GM12878 (cell line): ENCODE results near the gene SLC22A31. TPM values are rescaled to one million over a fixed set of nuclear protein-coding genes. Genes with fewer than 3 reads are reported as not detected.

Experiments
- ATAC-seq: fragments of 200-7000 bp; cut with Tn5 transposase; 3 replicates; pipeline ENCODE4 v1.9.1; 2020; ENCODE audit warnings: mild to moderate bottlenecking, moderate library complexity
- BruUV-seq: library from RNA; stranded (reverse); fragments of 400-500 nt; replicated peaks from 2 replicates; lab custom pipeline; 2021; lab: Mats Ljungman, UMichigan
- CTCF ChIA-PET: fragments of 300-600 bp; sonication (Branson Sonifier 250); formaldehyde crosslinking; extraction: SDS; loops from one replicate; lab custom pipeline; 2021; ENCODE audit warnings: inconsistent platforms; lab: Yijun Ruan, JAX
- POLR2A ChIA-PET: fragments of 350-600 bp; formaldehyde crosslinking; extraction: SDS; loops from one replicate; lab custom pipeline; 2021; ENCODE audit warnings: inconsistent platforms; lab: Charles Lee
- RAD21 ChIA-PET: fragments of 300-600 bp; sonication (Branson Sonifier 250); formaldehyde crosslinking; loops from one replicate; lab custom pipeline; 2023; ENCODE audit warnings: antibody characterized with exemption; ENCODE audit not compliant: unreplicated experiment; lab: Charles Lee
- SMC1A ChIA-PET: fragments of 300-600 bp; sonication (Branson Sonifier 250); formaldehyde crosslinking; loops from one replicate; lab custom pipeline; 2023; ENCODE audit not compliant: unreplicated experiment, uncharacterized antibody; lab: Charles Lee
- DNase-seq: peaks from one replicate; pipeline ENCODE4 v3.0.0-alpha.2; 2011; ENCODE audit warnings: low read depth, low spot score
- FAIRE-seq: peaks from 3 replicates; lab custom pipeline; 2011; peaks lifted over from hg19 to GRCh38; lab: Jason Lieb, UNC
- H2AFZ ChIP-seq: 2 replicates; pipeline ENCODE4 v1.6.0; 2011; ENCODE audit warnings: low read depth, low read length, control low read depth; ENCODE audit not compliant: control insufficient read depth
- H3K27ac ChIP-seq: 2 replicates; pipeline ENCODE4 v1.5.1; 2011; ENCODE audit warnings: control low read depth; ENCODE audit not compliant: control insufficient read depth, insufficient read depth
- H3K27me3 ChIP-seq, 2 experiments: replicated peaks in 1 of 2; 2 replicates each; pipeline versions ENCODE4 v1.6.0 to v1.6.1; 2011; ENCODE audit warnings: low read length in 1 of 2; ENCODE audit not compliant: control insufficient read depth in 2 of 2, insufficient read depth in 2 of 2
- H3K36me3 ChIP-seq, 2 experiments: 2 replicates each; pipeline ENCODE4 v1.5.1; 2011; ENCODE audit warnings: low read length in 1 of 2; ENCODE audit not compliant: control insufficient read depth in 2 of 2, insufficient read depth in 2 of 2
- H3K4me1 ChIP-seq: 2 replicates; pipeline ENCODE4 v1.6.1; 2011; ENCODE audit warnings: mild to moderate bottlenecking, low read length, moderate library complexity, mixed read lengths; ENCODE audit not compliant: control insufficient read depth, insufficient read depth
- H3K4me2 ChIP-seq: 2 replicates; pipeline ENCODE4 v1.6.0; 2011; ENCODE audit warnings: control low read depth; ENCODE audit not compliant: control insufficient read depth, insufficient read depth
- H3K4me3 ChIP-seq: fragments of 200-600 bp; sonication (generic); 2 replicates; pipeline ENCODE4 v1.5.1; 2016
- H3K79me2 ChIP-seq: 2 replicates; pipeline ENCODE4 v1.6.0; 2011; ENCODE audit warnings: low read length; ENCODE audit not compliant: control insufficient read depth, insufficient read depth
- H3K9ac ChIP-seq: 2 replicates; pipeline ENCODE4 v1.8.0; 2011; ENCODE audit warnings: low read length, control low read depth, mixed read lengths; ENCODE audit not compliant: control insufficient read depth, insufficient read depth
- H3K9me3 ChIP-seq: replicated peaks from 3 replicates; pipeline ENCODE4 v1.5.1; 2011; ENCODE audit warnings: mild to moderate bottlenecking, low read length; ENCODE audit not compliant: control insufficient read depth, insufficient read depth
- H4K20me1 ChIP-seq: 2 replicates; pipeline ENCODE4 v1.6.0; 2011; ENCODE audit not compliant: control insufficient read depth, insufficient read depth
- MYC ChIP-seq: IDR thresholded peaks from 2 replicates; pipeline ENCODE4 v1.6.1; 2011; ENCODE audit warnings: mild to moderate bottlenecking, low read length, moderate library complexity, inconsistent platforms; ENCODE audit not compliant: insufficient read depth, insufficient replicate concordance, insufficient read length, severe bottlenecking
- NBN ChIP-seq: fragments of 450-650 bp; IDR thresholded peaks from 2 replicates; pipeline ENCODE4 v1.6.1; 2016
- NFYA ChIP-seq: IDR thresholded peaks from 2 replicates; pipeline ENCODE4 v1.6.1; 2011; ENCODE audit warnings: low read depth, mild to moderate bottlenecking, low read length, improper control_type of control experiment, borderline replicate concordance
- PML ChIP-seq: IDR thresholded peaks from 2 replicates; pipeline ENCODE4 v1.6.1; 2012; ENCODE audit warnings: low read length, inconsistent platforms
- SMC3 ChIP-seq: IDR thresholded peaks from 2 replicates; pipeline ENCODE4 v1.6.1; 2011; ENCODE audit warnings: low read length, improper control_type of control experiment, borderline replicate concordance
- SUZ12 ChIP-seq: fragments of 200-600 bp; sonication (generic); IDR thresholded peaks from one replicate; pipeline ENCODE4 v1.6.1; 2018; ENCODE audit warnings: antibody characterized with exemption, mild to moderate bottlenecking; ENCODE audit not compliant: unreplicated experiment
- TAF1 ChIP-seq: IDR thresholded peaks from 2 replicates; pipeline ENCODE4 v1.6.1; 2011; ENCODE audit warnings: mild to moderate bottlenecking, low read depth, low read length, borderline replicate concordance
- WGBS: methylation state at CpG from one replicate; pipeline ENCODE4 v1.1.6; 2016; ENCODE audit warnings: low lambda C conversion rate; ENCODE audit not compliant: insufficient replicate concordance, insufficient coverage; ENCODE audit errors: missing lambda C conversion rate; 5-methylcytosine and 5-hydroxymethylcytosine counted together
- in situ Hi-C: fragments of 300-500 bp; cut with MboI; formaldehyde crosslinking; loops from 9 replicates; pipeline ENCODE4 v1.14.3; 2018; ENCODE audit warnings: mixed read lengths
- intact Hi-C: fragments of 100-400 bp; cut with micrococcal nuclease; formaldehyde crosslinking; loops from one replicate; pipeline ENCODE4 v1.14.2; 2022; ENCODE audit not compliant: unreplicated experiment
- polyA plus RNA-seq, 11 experiments: library from polyadenylated mRNA; depleted of rRNA in 4 of 11; unstranded in 6 of 11; stranded (reverse) in 5 of 11; fragments of >200 nt; fragmentation: Nextera tagmentation in 4 of 11; fragmentation: Illumina TruSeq in 1 of 11; extraction: Ambion mirVana in 4 of 11; extraction: Trizol in 1 of 11; gene quantifications; 1 replicate in 1 of 11; 2 replicates in 10 of 11; pipeline versions ENCODE4 v1.2.1 to v1.2.3, GENCODE V29; 2011 to 2016; ENCODE audit warnings: inconsistent platforms in 2 of 11, missing spikeins in 2 of 11, low read depth in 1 of 11
- total RNA-seq, 4 experiments: library from RNA; depleted of rRNA in 3 of 4; stranded (reverse); fragments of >200 nt in 3 of 4; fragmentation: Illumina TruSeq in 1 of 4; extraction: Trizol in 1 of 4; gene quantifications; 2 replicates each; pipeline versions ENCODE4 v1.2.1 to v1.2.3, GENCODE V29; 2013 to 2021
- TF ChIP-seq, protein P1 (sequence below): fragments of 150-350 bp; IDR thresholded peaks from 2 replicates; pipeline ENCODE4 v1.6.1; 2014; ENCODE audit warnings: mild to moderate bottlenecking, low read depth, low read length
- TF ChIP-seq, protein P2 (sequence below): fragments of 450-650 bp; IDR thresholded peaks from 2 replicates; pipeline ENCODE4 v1.6.1; 2017; ENCODE audit warnings: mild to moderate bottlenecking, moderate library complexity

The SLC22A31 gene
- total and polyA plus RNA-seq, 10 of the 15 experiments (the other 5 are each of a cell fraction or from before 2014, with no cell fraction given) = 0.13 to 0.24 (median 0.23) TPM; not detected in 7

DNA sequence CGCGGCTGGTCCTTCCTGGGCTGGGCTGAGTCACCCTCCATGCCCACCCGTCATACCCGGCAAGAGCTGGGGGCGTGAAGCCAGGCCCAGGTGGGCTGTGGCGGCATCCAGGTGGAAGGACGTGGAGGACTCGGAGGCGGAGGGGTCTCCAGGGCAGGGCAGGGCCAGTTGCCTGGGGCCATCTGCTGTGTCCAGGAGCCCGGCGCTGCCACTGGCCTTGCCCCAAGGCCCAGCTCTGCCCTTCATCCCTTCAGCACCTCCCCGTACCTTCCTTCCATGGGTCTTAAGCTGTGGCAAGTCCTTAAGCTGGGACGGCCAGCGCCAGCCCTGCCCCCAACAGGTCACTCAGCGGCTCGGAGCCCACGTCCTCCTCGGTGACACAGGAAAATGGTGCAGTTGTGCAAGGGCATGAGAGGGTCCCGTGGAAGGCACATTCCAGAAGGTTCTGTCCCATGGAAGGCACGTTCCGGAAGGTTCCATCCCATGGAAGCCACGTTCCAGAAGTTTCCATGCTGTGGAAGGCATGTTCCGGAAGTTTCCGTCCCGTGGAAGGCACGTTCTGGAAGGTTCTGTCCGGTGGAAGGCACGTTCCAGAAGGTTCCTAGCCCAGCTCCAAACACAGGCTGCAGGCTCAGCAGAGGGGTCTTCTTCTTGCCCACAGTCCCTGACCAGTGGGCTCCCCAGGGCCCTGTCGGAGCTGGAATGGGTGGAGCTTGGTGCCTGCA is 39.2 kb downstream of the SLC22A31 start:
- 76% methylated on average over 29 of the region's 29 CpGs for WGBS
- POLR2A ChIA-PET = no interaction called here
- Histone ChIP-seq H2AFZ (no peak overlapping the region), H3K9ac (no peak overlapping the region), H3K9me3 (no peaks in the 10 kb centered on the region; the same call in 2 of the 3 replicates), H3K27ac (no peak overlapping the region), H3K36me3 (no peaks in the 10 kb centered on the region), H4K20me1 (no peaks in the 10 kb centered on the region), H3K4me2 (no peak overlapping the region), H3K27me3 (no peaks in the 10 kb centered on the region), H3K79me2 (no peaks in the 10 kb centered on the region), H3K4me3 (no peak overlapping the region), H3K4me1 (no peaks in the 10 kb centered on the region)
- DNase-seq (no peak), FAIRE-seq (no peak), ATAC-seq (no peak)
- in situ Hi-C loops (no loop called here), intact Hi-C loops (no loop called here)
- TF ChIP-seq NBN (no peak), TAF1 (no peak), PML (no peak), SMC3 (no peak), NFYA (no peak), SUZ12 (no peak), MYC (no peak)
- TF ChIP-seq, protein P1, sequence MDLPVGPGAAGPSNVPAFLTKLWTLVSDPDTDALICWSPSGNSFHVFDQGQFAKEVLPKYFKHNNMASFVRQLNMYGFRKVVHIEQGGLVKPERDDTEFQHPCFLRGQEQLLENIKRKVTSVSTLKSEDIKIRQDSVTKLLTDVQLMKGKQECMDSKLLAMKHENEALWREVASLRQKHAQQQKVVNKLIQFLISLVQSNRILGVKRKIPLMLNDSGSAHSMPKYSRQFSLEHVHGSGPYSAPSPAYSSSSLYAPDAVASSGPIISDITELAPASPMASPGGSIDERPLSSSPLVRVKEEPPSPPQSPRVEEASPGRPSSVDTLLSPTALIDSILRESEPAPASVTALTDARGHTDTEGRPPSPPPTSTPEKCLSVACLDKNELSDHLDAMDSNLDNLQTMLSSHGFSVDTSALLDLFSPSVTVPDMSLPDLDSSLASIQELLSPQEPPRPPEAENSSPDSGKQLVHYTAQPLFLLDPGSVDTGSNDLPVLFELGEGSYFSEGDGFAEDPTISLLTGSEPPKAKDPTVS = peak; percentile 99
- TF ChIP-seq, protein P2, sequence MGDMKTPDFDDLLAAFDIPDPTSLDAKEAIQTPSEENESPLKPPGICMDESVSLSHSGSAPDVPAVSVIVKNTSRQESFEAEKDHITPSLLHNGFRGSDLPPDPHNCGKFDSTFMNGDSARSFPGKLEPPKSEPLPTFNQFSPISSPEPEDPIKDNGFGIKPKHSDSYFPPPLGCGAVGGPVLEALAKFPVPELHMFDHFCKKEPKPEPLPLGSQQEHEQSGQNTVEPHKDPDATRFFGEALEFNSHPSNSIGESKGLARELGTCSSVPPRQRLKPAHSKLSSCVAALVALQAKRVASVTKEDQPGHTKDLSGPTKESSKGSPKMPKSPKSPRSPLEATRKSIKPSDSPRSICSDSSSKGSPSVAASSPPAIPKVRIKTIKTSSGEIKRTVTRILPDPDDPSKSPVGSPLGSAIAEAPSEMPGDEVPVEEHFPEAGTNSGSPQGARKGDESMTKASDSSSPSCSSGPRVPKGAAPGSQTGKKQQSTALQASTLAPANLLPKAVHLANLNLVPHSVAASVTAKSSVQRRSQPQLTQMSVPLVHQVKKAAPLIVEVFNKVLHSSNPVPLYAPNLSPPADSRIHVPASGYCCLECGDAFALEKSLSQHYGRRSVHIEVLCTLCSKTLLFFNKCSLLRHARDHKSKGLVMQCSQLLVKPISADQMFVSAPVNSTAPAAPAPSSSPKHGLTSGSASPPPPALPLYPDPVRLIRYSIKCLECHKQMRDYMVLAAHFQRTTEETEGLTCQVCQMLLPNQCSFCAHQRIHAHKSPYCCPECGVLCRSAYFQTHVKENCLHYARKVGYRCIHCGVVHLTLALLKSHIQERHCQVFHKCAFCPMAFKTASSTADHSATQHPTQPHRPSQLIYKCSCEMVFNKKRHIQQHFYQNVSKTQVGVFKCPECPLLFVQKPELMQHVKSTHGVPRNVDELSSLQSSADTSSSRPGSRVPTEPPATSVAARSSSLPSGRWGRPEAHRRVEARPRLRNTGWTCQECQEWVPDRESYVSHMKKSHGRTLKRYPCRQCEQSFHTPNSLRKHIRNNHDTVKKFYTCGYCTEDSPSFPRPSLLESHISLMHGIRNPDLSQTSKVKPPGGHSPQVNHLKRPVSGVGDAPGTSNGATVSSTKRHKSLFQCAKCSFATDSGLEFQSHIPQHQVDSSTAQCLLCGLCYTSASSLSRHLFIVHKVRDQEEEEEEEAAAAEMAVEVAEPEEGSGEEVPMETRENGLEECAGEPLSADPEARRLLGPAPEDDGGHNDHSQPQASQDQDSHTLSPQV = no peak
- RAD21 ChIA-PET = no interaction called here
- CTCF ChIA-PET = no interaction called here
- SMC1A ChIA-PET = no interaction called here
- BruUV-seq = no TSS peak
